T follicular helper cell (primary cell): Measurements from ENCODE around the gene POLR2F.

Experiments used
- DNase-seq: peaks from one replicate; pipeline ENCODE4 v3.0.0-alpha.2; 2020; ENCODE audit warnings: low read depth

The POLR2F gene

DNA sequence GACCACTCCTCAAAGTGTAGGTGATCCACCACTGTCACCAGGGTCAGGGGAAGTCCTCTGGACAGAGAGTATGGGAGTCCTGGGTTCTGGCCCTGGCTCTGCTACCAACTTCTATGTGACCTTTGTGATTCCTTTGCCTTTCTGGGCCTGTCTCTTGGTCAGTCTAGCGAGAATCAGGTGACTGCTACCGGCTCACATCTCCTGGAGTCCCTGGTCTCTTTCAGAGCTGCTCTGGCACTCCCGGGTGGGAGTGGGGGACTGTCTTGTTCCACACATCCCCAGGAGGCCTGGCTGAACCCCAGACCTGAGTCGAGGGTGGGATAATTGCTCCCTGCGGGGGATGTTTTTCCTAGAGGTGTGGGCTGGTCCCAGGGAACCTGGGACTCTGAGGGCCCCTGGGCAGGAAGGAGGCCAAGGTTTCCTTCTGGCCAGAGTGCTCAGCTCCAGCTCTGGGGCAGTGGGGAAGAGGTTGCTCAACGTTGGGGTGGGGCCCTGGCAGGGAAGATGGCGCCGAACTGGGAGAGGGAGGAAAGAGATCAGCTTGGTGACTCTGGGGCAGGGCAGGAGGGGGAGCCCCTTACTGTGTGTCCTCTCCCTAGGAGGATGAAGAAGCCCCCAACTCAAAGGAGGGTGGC is 28.8 kb downstream of the POLR2F start:
- no peak for DNase-seq

DNA sequence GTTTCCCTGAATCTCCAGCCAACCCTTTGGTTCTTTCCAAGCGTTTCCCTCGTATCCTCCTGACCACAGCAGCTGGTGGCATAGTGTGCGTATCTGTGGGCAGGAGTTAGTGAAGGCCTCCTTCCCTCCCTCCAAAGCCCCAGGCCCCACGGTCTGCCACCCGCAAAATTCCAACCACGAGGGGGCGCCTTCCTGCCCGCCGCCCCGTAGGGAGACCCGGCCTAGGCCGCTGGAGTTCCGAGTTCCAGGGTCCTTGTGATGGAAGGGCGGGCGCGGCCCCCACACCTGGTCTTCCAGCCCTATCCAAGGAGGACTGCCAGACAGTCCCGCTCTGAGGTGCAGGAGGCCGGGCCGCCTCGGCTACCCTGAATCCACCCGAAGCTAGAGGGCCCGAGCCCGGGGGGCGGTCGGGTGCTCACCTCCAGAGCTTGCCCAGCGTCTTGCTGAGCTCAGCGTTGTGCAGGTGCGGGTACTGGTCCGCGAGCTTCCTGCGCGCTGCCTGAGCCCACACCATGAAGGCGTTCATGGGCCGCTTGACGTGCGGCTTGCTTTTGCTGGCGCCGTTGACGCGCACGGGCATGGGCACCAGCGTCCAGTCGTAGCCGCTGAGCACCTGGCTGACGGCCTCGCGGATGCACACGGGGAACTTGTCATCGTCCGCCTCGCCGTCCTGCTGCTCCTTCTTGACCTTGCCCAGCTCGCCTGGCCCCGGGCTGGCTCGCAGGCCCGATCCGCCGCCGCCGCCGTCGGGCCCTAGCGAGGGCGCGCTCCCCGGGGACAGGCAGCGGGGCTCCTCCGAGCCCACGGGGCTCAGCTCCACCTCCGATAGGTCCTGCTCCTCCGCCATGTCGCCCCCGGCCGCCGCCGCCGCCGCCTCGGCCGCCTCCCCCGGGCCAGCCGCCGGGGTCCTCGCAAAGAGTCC is 29.7 kb downstream of the POLR2F start:
- DNase-seq = no peak

DNA sequence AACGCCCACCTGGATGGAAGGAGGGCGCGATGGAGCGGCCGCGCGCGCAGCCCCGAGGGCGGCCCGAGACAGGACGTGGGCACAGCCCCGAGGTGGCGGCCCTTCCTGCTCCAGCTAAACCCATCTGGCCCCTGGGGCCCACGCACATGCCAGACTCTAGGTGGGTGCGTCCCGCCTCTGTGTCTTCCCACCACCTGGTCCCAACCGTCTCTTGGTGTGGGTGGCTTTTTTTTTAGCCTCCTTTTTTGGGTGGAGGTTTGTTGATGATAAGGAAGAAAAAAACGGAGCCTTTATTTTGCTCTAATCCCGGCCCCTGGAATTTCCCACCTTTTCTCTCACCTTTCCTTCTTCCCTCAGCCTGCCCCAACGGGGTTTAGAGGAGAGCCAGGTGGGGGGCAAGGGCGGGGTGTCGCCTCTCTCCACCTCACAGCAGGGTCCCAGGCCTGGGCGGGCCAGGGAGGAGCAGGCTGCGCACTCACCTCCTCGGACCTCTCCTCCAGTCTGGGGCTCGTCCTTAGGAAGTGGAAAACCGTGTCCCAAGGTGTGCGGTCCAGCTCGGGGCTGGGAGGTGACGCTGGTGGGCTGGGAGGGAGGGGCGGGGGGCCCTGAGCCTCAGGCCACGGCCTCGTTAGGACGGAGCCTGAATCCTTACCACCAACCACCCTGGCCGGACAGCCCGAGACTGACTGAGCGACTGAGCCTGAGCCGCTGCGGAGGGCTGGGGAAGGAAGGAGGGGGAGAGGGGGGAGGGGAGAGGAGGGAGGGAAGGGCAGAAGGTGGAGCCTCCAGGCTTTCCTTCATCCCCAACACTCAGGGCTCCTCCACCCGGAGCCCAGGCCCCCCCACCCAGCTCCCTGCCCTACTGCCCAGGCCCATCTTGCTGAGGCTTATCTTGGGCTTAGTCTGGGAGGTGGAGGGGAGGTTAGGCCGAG is 30.6 kb downstream of the POLR2F start, which contains the start of gene SOX10:
SOX10 (minus strand) TSS at position 696 of the 932 bp plus-strand sequence. CDS start 771 bp downstream, outside the sequence.
- no peak for DNase-seq

DNA sequence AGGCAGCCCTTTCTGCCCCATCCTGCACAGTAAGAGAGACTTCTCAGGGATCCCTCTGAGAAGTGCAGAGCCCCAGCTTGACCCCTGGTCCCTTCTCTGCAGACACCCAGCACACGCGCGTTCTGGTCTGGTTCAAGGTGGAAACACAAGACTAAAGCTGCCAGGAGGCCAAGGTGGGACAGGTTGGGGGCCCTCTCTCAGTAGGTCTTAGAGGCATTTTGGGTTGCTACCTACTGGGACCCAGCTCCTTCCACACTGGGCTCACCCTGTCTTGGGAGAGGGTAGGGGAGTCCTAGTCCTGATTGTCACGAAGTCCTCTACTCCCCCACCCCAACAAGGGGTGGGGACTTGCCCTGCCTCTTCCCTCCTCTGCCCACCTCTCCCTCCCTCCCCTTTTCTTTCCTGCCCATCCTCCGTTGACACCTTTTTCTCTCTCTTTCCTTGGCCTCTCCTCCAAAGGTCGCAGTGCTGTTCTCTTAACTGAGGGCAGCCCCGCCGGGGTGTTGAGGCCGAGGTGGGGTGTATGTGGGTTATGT is 31.6 kb downstream of the POLR2F start:
- no peak for DNase-seq

DNA sequence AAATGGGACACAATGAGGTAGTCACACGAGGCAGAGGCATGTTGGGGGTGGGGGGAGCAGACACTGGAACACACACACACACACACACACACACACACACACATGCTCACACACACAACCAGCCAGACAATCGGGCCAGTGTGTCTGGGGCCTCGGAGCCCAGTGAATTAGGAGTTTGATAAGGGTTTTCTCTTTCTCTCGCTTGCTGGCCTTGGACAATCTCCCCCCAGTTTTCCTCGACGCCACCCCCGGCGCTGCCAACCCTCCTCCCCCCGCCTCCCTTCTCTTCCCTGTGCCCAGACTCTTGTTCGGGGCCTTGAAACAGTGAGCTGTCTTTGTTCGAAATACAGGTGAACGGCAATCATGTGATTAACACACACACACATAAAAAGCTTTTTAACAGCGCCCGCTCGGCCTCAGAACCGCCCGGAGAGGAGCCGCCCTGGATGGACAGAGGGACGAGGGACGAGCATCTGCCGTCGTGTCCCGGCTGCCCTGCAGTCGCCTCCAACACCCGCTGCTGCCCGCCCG is 32.3 kb downstream of the POLR2F start:
- no peak for DNase-seq

DNA sequence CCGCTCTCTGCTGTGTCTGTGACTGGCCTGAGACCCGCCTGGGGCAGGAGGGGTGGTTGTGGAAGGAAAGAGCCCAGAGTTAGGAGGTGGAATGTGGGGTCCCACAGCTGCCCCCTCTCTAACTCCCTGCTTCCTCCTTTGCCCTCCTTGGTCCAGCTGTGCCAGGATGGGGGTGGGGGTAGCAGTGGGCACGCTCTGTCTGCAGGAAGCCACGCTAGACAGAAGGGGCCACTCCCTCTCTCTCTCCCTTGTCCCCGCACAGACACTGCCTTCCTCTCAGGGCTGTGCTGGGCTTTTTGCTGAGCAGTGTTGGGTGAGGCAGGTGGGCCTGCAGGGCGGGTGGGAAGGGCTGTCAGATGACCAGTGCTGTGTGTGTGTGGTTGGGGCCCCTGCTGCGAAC is 32.9 kb downstream of the POLR2F start:
- DNase-seq = no peak

DNA sequence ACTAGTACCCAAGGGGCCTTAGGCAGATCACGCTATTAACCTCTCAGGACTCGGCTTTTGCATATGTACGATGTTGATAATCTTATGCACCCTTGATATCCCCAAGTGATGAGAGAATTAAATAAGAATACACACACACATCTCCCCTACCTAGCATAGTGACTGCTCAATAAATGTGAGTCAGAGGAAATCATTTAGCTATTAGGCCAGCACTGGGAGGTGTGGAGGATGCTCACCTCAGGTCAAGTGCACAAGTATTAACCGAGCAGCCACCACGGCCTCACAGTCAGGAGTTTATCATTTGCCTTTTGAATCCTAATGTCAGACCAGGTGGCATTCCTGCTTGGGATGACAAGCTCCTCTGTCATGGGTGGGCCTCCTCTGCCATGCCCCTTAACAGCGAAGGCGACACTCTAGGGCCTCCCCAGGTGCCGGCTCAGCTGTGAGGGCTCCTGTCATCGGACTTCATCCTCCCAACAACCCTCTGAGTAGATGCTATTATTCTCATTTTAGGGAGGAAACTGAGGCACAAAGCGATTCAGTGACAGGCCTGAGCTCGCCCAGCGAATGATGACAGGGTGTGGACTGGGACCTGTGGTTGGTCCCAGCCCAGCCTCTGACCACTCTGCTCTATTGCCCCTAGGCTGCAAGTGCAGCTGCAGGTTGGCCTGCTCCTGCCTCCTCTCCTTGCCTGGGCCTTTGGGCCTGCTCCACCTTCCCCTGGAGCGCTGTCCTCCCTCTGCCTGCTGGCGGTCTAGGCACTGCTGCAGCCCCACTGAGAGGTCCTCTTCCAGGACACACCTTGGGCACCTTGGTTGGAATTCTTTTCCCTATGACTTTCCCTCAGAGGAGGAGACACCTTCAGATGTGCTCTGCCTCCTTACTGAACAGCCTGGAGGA is 35.9 kb downstream of the POLR2F start:
- no peak for DNase-seq

DNA sequence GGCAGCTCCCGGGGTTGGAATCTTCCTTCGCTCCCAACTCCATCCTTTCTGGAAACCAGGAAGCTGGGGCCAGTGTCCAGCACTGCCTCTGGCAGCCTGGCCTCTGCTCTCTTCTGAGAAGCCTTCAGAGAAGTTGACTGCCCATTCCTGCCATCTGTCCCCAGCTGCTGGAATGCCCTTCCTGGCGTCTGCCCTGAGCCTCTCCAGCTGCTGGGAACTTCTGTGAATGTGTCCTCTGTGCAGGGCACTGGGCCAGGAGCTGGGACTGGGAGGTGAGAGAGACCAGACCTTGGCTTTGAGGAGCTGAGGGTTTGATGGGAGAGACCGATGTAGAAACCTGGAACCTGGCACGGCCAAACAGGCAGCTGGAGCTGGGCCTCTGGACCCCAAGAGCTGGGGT is 36.8 kb downstream of the POLR2F start:
- DNase-seq = no peak

DNA sequence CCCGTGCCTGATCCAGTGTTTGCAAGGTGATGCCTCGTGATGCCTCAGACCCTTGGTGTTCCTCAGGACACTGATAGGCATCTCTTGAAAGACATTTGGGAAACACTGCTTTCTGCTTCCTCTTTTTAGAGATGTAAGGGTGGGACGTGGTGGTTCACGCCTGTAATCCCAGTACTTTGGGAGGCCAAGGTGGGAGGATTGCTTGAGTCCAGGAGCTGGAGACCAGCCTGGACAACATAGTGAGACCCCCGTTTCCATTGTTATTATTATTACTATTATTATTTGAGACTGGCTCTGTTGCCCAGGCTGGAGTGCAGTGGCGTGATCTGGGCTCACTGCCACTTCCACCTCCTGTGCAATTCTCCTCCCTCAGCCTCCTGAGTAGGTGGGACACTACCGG is 37.4 kb downstream of the POLR2F start:
- DNase-seq = no peak

DNA sequence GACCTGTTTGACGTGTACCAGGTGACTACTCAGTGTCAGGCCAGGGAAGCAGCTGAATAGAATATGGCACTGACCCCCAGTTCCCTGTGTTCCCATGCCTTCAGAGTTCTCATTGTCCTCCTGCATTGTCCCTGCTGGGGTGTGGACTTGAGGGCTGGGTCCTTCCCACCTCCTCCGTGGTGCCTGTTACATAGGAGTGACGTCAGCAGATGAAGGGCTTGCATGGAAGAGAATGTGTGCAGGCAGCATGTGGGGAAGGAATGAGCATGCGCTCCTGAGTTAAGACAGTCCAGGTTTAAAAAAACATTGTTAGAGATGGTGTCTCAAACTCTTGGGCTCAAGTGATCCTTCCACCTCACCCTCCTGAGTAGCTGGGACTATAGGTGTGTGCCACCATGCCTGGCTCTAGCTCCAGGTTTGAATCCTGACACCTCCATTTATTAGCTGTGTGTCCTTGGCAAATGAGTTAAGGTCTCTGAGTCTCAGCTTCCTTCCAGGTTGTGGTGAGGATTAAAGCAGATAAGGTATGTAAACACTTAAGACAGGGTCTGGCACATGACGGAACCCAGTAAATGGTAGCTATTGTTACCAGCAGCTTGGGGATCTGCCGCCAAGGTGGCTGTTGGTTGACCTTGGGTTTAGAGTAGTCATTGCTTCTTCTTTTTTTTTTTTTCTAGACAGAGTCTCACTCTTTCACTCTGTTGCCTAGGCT is 38.4 kb downstream of the POLR2F start:
- no peak for DNase-seq

DNA sequence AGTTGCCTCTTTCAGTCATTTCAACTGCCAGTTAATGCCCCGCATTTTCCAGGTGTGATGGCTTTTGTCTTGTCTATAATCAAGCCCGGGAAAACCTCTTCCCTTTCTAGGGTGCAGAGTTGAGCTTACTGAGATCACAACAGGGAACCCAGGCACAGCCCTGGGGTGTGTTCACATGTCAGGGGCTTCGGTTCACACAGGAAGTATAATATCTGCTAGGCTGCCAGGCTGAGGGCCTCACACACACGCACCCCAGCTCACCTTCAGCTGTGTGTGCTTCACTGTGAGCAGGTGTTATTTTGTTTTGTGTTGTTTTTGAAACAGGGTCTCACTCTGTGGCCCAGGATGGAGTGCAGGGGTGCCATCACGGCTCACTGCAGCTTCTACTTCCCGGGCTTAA is 40.5 kb downstream of the POLR2F start:
- no peak for DNase-seq

DNA sequence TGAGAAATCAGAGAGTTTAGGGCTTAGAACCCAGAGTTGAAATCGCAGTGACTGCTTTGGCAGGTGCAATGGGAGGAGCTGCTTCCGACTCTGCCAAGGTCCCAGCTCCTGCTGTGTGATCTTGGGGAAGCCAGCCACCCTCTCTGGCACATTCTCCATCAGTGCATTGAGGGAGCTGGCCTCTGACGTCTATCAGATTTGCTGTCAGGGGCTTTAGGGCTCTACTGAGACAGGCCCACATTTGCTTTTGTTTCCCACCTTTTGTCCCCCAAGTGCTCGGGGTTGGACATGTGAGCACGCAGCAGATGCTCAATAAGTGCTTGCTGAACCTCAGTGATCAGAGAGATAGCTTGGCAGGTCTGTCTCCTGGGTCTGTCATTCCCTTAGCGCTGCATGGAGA is 41.5 kb downstream of the POLR2F start:
- DNase-seq = no peak

DNA sequence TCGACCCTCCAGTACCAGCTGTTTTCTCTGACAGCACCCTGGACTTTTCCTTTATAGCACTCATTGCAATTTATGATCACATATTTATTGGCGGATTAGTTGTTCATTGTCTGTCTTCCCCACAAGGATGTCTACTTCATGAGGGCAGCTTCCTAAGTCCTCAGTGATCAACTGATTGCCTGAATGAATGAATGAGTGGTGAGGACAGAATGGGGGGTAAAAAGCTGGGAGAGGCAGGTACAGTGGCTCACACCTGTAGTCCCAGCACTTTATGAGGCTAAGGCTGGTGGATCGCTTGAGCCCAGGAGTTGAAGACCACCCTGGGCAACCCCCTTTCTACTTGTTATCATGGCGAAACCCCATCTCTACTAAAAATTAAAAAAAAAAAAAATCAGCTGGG is 42.0 kb downstream of the POLR2F start:
- no peak for DNase-seq

DNA sequence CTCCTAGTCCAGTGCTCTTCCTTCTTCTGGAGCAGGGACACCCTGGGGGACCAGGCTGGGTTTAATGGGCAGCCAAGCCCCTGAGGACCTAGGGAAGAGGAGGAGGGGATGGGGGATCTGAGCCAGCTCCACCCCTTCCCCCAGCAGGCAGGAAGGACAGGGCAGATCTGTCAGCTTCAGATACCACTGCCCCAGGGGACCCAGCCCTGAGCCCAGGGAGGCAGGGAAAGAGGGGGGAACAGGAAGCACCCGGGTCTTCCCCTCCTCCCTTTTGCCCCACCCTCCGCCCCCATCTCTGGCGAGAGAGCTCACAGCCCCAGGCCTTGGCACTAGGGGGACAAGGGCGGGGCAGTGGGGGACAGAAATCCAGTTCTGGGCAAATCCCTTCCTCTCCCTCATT is 42.6 kb downstream of the POLR2F start:
- DNase-seq = no peak

DNA sequence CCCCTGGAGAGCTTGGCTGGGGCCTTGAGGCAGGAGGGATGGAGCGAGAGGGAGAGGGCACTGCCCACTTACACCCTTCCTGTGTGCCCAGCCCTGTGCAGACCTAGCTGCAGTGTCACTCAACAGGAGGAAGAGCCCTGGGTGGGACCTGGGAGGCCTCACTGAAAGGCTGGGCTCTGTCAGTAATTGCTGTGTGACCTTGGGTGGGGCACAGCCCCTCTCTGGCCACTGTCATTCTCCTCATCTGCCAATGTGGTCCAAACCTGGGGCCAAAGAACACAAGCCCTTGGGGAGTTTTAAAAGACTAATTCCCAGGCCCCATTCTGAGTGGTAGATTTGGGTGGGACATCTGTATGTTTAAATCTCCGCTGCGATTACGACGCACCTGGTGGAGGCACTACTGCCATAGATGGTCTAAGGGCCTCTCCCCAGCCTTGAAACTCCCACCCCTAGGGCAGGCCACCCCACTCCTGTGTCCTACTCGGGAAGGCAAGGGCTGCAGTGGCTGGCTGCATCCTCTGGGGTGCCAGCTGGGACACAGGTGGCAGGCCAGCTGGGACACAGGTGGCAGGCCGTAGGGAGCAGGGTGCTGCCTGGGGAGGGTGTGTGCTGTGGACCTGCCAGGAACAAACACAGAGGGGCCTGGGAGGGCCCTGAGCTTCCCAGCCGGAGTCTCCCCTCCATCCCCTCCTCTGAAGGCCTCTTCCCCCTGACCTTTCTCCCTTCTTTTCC is 43.2 kb downstream of the POLR2F start:
- no peak for DNase-seq

DNA sequence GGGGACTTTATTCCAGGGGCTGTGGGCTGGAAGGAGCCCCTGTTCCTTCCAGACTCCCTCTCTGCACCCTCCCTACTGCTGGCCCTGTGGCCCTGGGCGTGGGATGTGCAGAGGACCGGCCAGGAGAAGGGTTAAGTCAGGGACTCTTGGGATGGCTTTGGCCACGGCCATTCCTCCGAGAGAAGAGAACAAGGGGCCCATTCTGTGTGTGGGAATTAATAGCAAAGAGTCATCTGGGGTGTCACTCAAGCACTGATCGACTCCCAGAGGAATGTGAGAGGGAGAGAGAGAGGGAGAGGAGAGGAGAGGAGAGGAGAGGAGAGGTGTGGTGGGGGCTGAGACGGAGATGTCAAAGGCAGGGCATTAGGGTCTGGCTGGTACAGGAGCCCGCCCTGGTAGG is 45.0 kb downstream of the POLR2F start:
- no peak for DNase-seq

DNA sequence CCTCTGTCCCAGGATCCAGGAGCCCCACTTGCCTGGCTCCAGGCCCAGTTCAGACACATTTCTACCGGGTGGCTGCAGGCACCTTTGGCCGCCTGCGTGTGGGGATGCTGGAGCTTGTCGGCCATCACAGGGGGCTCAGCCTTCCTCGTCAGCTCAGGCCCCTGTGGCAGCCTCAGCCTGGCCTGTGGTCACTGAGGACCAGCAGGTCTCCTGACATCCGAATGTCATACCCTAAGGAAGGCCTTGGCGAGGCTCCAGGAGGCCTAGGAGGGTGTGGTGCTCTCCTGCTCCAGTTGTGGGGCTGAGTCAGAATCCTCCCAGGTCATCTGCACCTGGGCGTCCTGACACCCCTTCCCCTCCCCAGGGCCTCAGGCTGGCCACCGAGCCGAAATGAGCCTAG is 45.7 kb downstream of the POLR2F start:
- no peak for DNase-seq

DNA sequence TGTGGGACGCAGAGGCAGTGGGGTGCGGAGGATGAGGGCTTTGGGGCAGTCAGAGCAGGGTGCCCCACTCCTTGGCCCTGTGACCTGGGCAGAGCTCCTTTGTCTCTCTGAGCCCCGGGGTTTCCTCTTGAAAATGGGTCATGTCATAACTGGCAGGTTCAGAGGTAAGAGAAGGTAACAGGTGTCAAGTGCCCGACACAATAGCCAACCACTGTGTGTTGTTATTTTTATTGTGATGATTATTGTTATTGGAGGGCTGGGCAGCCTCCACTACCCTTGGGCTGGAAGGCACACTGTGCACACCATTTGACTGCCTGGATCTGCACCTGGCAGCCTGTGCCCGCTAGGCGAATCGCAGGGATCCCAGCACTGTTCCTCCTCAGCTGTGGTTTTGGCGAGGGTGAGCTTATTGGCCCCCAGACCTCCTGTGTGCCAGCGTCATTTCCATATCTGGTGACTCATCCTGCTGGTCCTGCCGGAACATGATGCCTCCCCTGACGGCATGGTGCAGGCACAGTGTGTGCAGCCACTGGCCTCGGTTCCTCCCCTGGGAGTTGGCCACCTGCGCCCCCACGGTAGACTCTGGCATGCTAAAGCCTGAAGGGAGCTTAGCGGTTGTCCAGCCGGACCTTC is 46.3 kb downstream of the POLR2F start:
- no peak for DNase-seq

DNA sequence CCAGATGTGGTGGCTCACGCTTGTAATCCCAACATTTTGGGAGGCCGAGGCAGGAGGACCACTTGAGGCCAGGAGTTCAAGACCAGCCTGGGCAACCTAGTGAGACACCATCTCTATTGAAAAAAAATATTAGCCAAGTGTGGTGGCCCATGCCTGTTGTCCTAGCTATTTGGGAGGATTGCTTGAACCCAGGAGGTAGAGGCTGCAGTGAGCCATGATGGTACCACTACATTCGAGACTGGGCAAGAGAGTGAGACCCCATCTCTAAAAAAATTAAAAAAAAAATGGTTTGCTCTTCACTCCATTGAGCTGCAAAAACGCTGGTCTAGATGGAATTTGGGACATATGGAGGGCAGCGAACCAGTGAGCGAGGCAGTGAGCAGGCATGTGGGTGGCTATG is 52.4 kb downstream of the POLR2F start:
- DNase-seq = no peak
